H1 (cell line): Measurements from ENCODE around the gene CD53. TPM values are rescaled to one million over a fixed set of nuclear protein-coding genes. Genes with fewer than 3 reads are reported as not detected.

Experiments
- CTCF ChIA-PET: fragments of 300-600 bp; sonication (Branson Sonifier 250); formaldehyde crosslinking; loops from one replicate; lab custom pipeline; 2021; ENCODE audit not compliant: partially characterized antibody; lab: Charles Lee
- POLR2A ChIA-PET: fragments of 300-600 bp; sonication (Branson Sonifier 250); formaldehyde crosslinking; loops from one replicate; lab custom pipeline; 2021; ENCODE audit warnings: inconsistent platforms; ENCODE audit not compliant: partially characterized antibody; lab: Charles Lee
- DNase-seq, 2 experiments: peaks; one replicate each; pipeline versions ENCODE4 v3.0.0 to v3.0.0-alpha.2; 2010 to 2022; ENCODE audit warnings: low spot score in 2 of 2, low read depth in 1 of 2, mixed read lengths in 1 of 2
- FAIRE-seq: peaks from 2 replicates; lab custom pipeline; 2011; peaks lifted over from hg19 to GRCh38; lab: Jason Lieb, UNC
- H2AFZ ChIP-seq: 2 replicates; pipeline ENCODE4 v1.8.1; 2012; ENCODE audit warnings: low read length, inconsistent platforms
- H2AK5ac ChIP-seq: 2 replicates; pipeline ENCODE4 v1.6.1; 2013; ENCODE audit warnings: low read depth, low read length
- H2BK120ac ChIP-seq: replicated peaks from 2 replicates; pipeline ENCODE3; 2013; ENCODE audit warnings: low read depth, low read length, inconsistent platforms
- H2BK12ac ChIP-seq: 2 replicates; pipeline ENCODE4 v1.6.1; 2013; ENCODE audit warnings: low read depth, low read length
- H2BK15ac ChIP-seq: 2 replicates; pipeline ENCODE4 v1.6.1; 2013; ENCODE audit warnings: low read length
- H2BK20ac ChIP-seq: 2 replicates; pipeline ENCODE4 v1.6.1; 2013; ENCODE audit warnings: low read length
- H2BK5ac ChIP-seq: 2 replicates; pipeline ENCODE4 v1.6.1; 2013; ENCODE audit warnings: low read depth, low read length
- H3K14ac ChIP-seq: 2 replicates; pipeline ENCODE4 v1.6.1; 2013; ENCODE audit warnings: inconsistent platforms; ENCODE audit not compliant: insufficient read length
- H3K18ac ChIP-seq: 2 replicates; pipeline ENCODE4 v1.6.1; 2013; ENCODE audit warnings: low read length; ENCODE audit errors: extremely low read depth
- H3K23ac ChIP-seq: 2 replicates; pipeline ENCODE4 v1.6.1; 2013; ENCODE audit warnings: inconsistent platforms; ENCODE audit not compliant: insufficient read length
- H3K23me2 ChIP-seq: 2 replicates; pipeline ENCODE4 v1.6.1; 2013; ENCODE audit warnings: low read depth, low read length
- H3K27ac ChIP-seq: 2 replicates; pipeline ENCODE4 v1.6.1; 2011; ENCODE audit warnings: low read depth, low read length, inconsistent platforms
- H3K27me3 ChIP-seq, 4 experiments: replicated peaks in 1 of 4; 1 replicate in 1 of 4; 2 replicates in 3 of 4; pipeline versions ENCODE4 v1.6.1 to v1.8.1; 2011 to 2013; ENCODE audit warnings: low read length in 3 of 4, mild to moderate bottlenecking in 3 of 4, inconsistent platforms in 2 of 4, mixed read lengths in 2 of 4, moderate library complexity in 1 of 4; ENCODE audit not compliant: control insufficient read depth in 3 of 4, insufficient read depth in 3 of 4; ENCODE audit errors: extremely low read depth in 1 of 4
- H3K36me3 ChIP-seq, 4 experiments: 2 replicates each; pipeline versions ENCODE4 v1.6.1 to v1.8.1; 2011 to 2013; ENCODE audit warnings: mild to moderate bottlenecking in 4 of 4, low read length in 3 of 4, moderate library complexity in 2 of 4, control low read depth in 1 of 4, inconsistent platforms in 1 of 4; ENCODE audit not compliant: insufficient read depth in 4 of 4, control insufficient read depth in 2 of 4
- H3K4ac ChIP-seq: replicated peaks from 2 replicates; pipeline ENCODE3; 2013; ENCODE audit warnings: low read length, low read depth, mixed read lengths, inconsistent platforms; ENCODE audit not compliant: insufficient read length
- H3K4me1 ChIP-seq, 4 experiments: replicated peaks in 1 of 4; 1 replicate in 1 of 4; 2 replicates in 3 of 4; pipeline versions ENCODE4 v1.6.1 to v1.8.1; 2011 to 2013; ENCODE audit warnings: low read length in 3 of 4, inconsistent platforms in 2 of 4, mixed read lengths in 1 of 4; ENCODE audit not compliant: insufficient read depth in 4 of 4, control insufficient read depth in 3 of 4
- H3K4me2 ChIP-seq, 2 experiments: 2 replicates each; pipeline versions ENCODE4 v1.6.1 to v1.8.1; 2011 to 2013; ENCODE audit warnings: low read depth in 2 of 2, low read length in 2 of 2, control low read depth in 1 of 2, inconsistent platforms in 1 of 2, mild to moderate bottlenecking in 1 of 2; ENCODE audit not compliant: insufficient read depth in 1 of 2
- H3K4me3 ChIP-seq, 4 experiments: fragments of 200-600, 300-600 bp in 1 of 4; sonication (generic), shearing (Covaris generic), sonication (Bioruptor Twin) in 1 of 4; 2 replicates each; pipeline versions ENCODE4 v1.5.1 to v1.8.1; 2011 to 2016; ENCODE audit warnings: low read length in 4 of 4, low read depth in 3 of 4, control low read depth in 2 of 4, inconsistent platforms in 2 of 4, mild to moderate bottlenecking in 2 of 4, mixed read lengths in 1 of 4, moderate library complexity in 1 of 4; ENCODE audit not compliant: insufficient read depth in 2 of 4; ENCODE audit errors: extremely low read depth in 1 of 4
- H3K56ac ChIP-seq: replicated peaks from 2 replicates; pipeline ENCODE3; 2013; ENCODE audit warnings: low read depth, mild to moderate bottlenecking, mixed read lengths, low read length, inconsistent platforms; ENCODE audit not compliant: insufficient read length
- H3K79me1 ChIP-seq: 2 replicates; pipeline ENCODE4 v1.6.1; 2013; ENCODE audit warnings: low read depth, low read length, control low read depth
- H3K79me2 ChIP-seq, 2 experiments: 2 replicates each; pipeline versions ENCODE4 v1.6.1 to v1.8.1; 2012 to 2013; ENCODE audit warnings: low read length in 2 of 2, mild to moderate bottlenecking in 2 of 2, inconsistent platforms in 1 of 2; ENCODE audit not compliant: insufficient read depth in 2 of 2, control insufficient read depth in 1 of 2
- H3K9ac ChIP-seq, 4 experiments: replicated peaks in 1 of 4; 1 replicate in 1 of 4; 2 replicates in 3 of 4; pipeline versions ENCODE4 v1.6.1 to v1.8.1; 2011 to 2013; ENCODE audit warnings: low read depth in 3 of 4, low read length in 3 of 4, control low read depth in 2 of 4, mild to moderate bottlenecking in 2 of 4, moderate library complexity in 2 of 4, inconsistent platforms in 1 of 4; ENCODE audit errors: extremely low read depth in 1 of 4
- H3K9me3 ChIP-seq, 2 experiments: 2 replicates each; pipeline versions ENCODE4 v1.6.1 to v1.8.1; 2012 to 2013; ENCODE audit warnings: mild to moderate bottlenecking in 2 of 2, moderate library complexity in 2 of 2, control low read depth in 1 of 2, inconsistent platforms in 1 of 2, low read depth in 1 of 2, low read length in 1 of 2, mixed read lengths in 1 of 2; ENCODE audit not compliant: insufficient read depth in 2 of 2
- H4K20me1 ChIP-seq, 2 experiments: replicated peaks in 1 of 2; 2 replicates each; pipeline versions ENCODE3 to v1.8.1; 2011 to 2013; ENCODE audit warnings: inconsistent platforms in 2 of 2, low read length in 2 of 2, mild to moderate bottlenecking in 1 of 2; ENCODE audit not compliant: insufficient read depth in 2 of 2, control insufficient read depth in 1 of 2
- H4K5ac ChIP-seq: 2 replicates; pipeline ENCODE4 v1.6.1; 2013; ENCODE audit warnings: low read length, low read depth, mixed read lengths, inconsistent platforms; ENCODE audit not compliant: insufficient read length
- H4K8ac ChIP-seq: 2 replicates; pipeline ENCODE4 v1.8.0; 2013; ENCODE audit warnings: mild to moderate bottlenecking, moderate library complexity, low read length, inconsistent platforms; ENCODE audit not compliant: insufficient read depth; ENCODE audit errors: extremely low read depth
- H4K91ac ChIP-seq: replicated peaks from 2 replicates; pipeline ENCODE3; 2013; ENCODE audit warnings: low read length, mixed read lengths, inconsistent platforms; ENCODE audit not compliant: insufficient read length
- FOSL1 ChIP-seq: IDR thresholded peaks from 2 replicates; pipeline ENCODE4 v1.6.1; 2011; ENCODE audit warnings: mild to moderate bottlenecking, low read depth, low read length, moderate library complexity; ENCODE audit not compliant: insufficient read depth
- KDM4A ChIP-seq: IDR thresholded peaks from one replicate; pipeline ENCODE4 v1.7.1; 2012; ENCODE audit warnings: low read depth, mild to moderate bottlenecking, moderate library complexity, low read length, inconsistent platforms; ENCODE audit not compliant: severe bottlenecking
- RXRA ChIP-seq: IDR thresholded peaks from 2 replicates; pipeline ENCODE4 v1.6.1; 2011; ENCODE audit warnings: low read depth, mild to moderate bottlenecking, low read length, moderate library complexity; ENCODE audit not compliant: insufficient read depth
- SIX5 ChIP-seq: IDR thresholded peaks from 2 replicates; pipeline ENCODE4 v1.6.1; 2011; ENCODE audit warnings: mild to moderate bottlenecking, low read depth, low read length
- SP2 ChIP-seq: IDR thresholded peaks from 2 replicates; pipeline ENCODE4 v1.6.1; 2012; ENCODE audit warnings: mild to moderate bottlenecking, low read length, inconsistent platforms
- SP4 ChIP-seq: IDR thresholded peaks from 2 replicates; pipeline ENCODE4 v1.6.1; 2012; ENCODE audit warnings: low read length, inconsistent platforms
- ZNF274 ChIP-seq: IDR thresholded peaks from 2 replicates; pipeline ENCODE4 v1.7.0; 2012; ENCODE audit warnings: low read length, borderline replicate concordance; ENCODE audit errors: extremely low read depth
- WGBS, 2 experiments: shearing (Covaris generic) in 1 of 2; methylation state at CpG; one replicate each; pipeline versions ENCODE4 v1.1.6 to v1.1.7; 2013 to 2015; ENCODE audit warnings: low lambda C conversion rate in 2 of 2, mixed read lengths in 2 of 2, inconsistent platforms in 1 of 2, low coverage in 1 of 2, missing lambda C conversion rate in 1 of 2; ENCODE audit not compliant: insufficient replicate concordance in 2 of 2, insufficient coverage in 1 of 2, insufficient read length in 1 of 2; ENCODE audit errors: extremely low coverage in 1 of 2, missing lambda C conversion rate in 1 of 2; 5-methylcytosine and 5-hydroxymethylcytosine counted together
- polyA plus RNA-seq, 7 experiments: library from polyadenylated mRNA; depleted of rRNA in 3 of 7; stranded (reverse) in 5 of 7; unstranded in 2 of 7; fragments of >200 nt in 5 of 7; fragments of 200-250 nt in 2 of 7; gene quantifications; 1 replicate in 5 of 7; 2 replicates in 1 of 7; 4 replicates in 1 of 7; pipeline versions ENCODE4 v1.2.1 to v1.2.3, GENCODE V29; 2011 to 2013; ENCODE audit warnings: missing spikeins in 2 of 7, mixed read lengths in 2 of 7
- total RNA-seq: library from RNA; stranded (reverse); fragmentation: NEBNext Ultra II Directional; extraction: Animal tissue kit (Norgen Biotek cat#: 25700); gene quantifications from 2 replicates; pipeline ENCODE4 v1.2.1, GENCODE V29; 2021

Gene CD53
- total and polyA plus RNA-seq, 2 of the 8 experiments (the other 6 are each of a cell fraction or from before 2014, with no cell fraction given): 0.56 to 1.0 TPM

GRCh38 chr1:110846861-110847260 is 26.1 kb upstream of the CD53 start:
- POLR2A ChIA-PET: no interaction called here

More at GRCh38 chr1:110846861-110847260, 26.1 kb upstream of the CD53 start:
- Histone ChIP-seq H2BK120ac (no peak overlapping the region), H3K9ac (no peak overlapping the region), H3K27me3 (no peaks in the 10 kb centered on the region), H2AFZ (no peak overlapping the region), H3K9me3 (peaks cover 0 to 8% of the 10 kb centered on the region in 2 experiments; a peak in 2 of 4 replicates), H3K79me1 (no peaks in the 10 kb centered on the region), H2AK5ac (no peak overlapping the region), H3K23ac (no peak overlapping the region), H2BK5ac (no peak overlapping the region), H3K18ac (no peak overlapping the region), H3K4ac (no peak overlapping the region), H4K5ac (no peak overlapping the region), H3K23me2 (no peaks in the 10 kb centered on the region), H3K4me1 (no peaks in the 10 kb centered on the region), H4K20me1 (no peaks in the 10 kb centered on the region), H3K56ac (no peak overlapping the region), H2BK15ac (no peak overlapping the region), H3K14ac (no peak overlapping the region), H4K8ac (no peak overlapping the region), H2BK12ac (no peak overlapping the region), H3K4me2 (no peak overlapping the region), H2BK20ac (no peak overlapping the region), H3K4me3 (no peak overlapping the region), H3K79me2 (no peaks in the 10 kb centered on the region), H3K27ac (no peak overlapping the region), H4K91ac (no peak overlapping the region), H3K36me3 (no peaks in the 10 kb centered on the region)
- WGBS, 2 experiments: 89% methylated on average over 4 of the region's 4 CpGs; no CpG with 5 or more reads in 1 of the 2 experiments
- CTCF ChIA-PET: interaction anchor here (0.8 to 1.4 kb wide), 3 partner anchors 16 to 184 kb away, joined by 3 to 5 read pairs (median 3); no protein-coding TSS in a partner anchor
- FAIRE-seq: no peak
- no peak for DNase-seq
- TF ChIP-seq ZNF274 (no peak), SIX5 (no peak), SP2 (no peak), SP4 (no peak), RXRA (no peak), FOSL1 (no peak), KDM4A (no peak)
